ENCODE data around the gene TH.

Gene TH

DNA sequence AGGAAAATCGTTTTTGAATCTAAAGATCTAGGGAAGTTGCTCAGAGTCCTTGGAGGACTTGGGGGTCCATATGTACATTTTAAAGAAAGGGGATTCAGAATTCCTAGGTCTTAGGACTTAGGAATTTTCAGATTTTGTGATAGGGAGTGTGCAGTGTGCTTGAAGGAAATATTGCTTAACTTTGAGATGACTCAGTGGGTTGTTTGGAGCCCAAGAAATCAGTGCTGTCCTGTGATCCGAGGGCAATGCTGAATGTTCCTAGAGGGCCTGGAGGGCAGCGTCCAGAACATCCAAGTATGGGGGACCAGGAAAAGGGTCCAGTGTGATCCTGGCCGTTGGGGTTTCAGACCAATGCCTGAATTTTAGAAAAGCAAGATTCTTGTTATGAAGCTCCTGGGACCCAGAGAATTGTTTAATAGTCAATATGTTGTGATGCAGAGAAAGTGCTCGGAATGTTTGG is 29.3 kb downstream of the TH start:
- DNase-seq = no peak

GRCh38 chr11:2140411-2141400 is 30.9 kb downstream of the TH start:
- DNase-seq = no peak

DNA sequence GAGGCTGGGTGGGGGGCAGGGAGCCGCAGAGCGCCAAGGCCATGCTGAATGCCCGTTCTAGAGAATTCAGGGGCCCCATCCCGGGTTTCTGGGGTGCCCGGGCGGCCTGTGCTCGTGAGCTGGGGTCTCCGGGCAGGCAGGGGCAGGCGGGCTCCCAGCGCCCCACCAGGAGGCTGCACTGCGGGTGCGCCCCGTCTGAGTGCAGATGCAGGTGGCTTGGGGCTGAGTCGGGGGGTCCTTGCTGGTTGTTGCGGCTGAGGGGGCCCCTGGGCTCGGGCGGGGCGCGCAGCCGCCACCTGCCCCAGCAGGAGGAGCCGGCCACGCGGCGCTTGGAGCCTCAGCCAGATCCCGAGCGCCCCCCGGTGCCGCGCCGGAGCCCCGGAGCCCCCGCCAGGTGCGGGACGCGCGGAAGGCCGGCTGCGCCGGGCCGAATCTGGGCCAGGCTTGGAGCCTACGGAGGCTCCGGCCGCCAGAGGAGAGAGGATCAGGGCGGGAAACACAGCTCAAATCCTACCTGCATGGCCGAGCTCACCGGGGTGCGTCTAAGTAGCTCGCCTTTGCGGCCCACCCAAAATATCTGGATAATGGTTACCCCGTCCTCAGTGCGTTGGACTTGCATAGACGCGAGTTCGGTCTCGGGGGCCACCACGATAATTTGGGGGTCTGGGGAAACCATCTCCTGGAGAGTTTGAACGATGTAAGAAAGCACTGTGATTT is 31.8 kb downstream of the TH start:
- no peak for DNase-seq

GRCh38 chr11:2139123-2139521 is 32.5 kb downstream of the TH start, which contains the start of gene IGF2:
Gene IGF2 (minus strand): TSS chr11:2139389. CDS start chr11:2135523, 3,866 bp downstream.
- no peak for DNase-seq

DNA sequence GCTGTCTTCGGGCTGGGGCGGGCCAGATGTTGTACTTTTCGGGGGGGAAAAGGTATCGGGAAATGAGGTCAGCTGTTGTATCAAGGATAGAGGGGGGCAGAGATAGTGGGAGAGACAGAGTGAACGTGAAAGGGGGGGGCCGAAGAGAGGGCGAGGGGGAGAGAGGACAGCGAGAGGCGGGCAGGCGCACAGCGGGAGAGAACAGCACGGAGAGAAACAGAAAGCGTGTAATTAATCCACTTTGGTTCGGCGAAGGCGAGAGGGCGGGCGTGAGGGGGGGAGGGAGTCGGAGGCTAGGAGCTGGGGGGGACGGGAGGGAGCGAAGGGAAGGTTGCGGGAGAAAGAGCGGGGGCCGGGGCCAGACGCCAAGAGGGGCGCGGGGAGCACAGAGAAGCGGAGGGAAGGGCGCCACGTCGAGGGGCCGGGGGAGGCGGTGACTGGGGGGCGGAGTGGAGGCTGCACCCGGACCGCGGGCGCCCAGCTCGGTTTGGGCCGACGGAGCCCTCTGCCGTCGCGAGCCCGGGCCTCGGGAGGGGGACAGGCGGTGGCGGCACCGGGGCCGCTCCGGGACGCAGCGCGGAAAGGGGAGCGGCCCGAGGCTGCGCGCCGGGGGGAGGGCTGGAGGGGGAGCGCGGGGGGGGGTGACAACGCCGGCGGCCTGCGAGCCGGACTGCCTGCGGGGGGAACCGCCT is 33.0 kb downstream of the TH start:
- no peak for DNase-seq

DNA sequence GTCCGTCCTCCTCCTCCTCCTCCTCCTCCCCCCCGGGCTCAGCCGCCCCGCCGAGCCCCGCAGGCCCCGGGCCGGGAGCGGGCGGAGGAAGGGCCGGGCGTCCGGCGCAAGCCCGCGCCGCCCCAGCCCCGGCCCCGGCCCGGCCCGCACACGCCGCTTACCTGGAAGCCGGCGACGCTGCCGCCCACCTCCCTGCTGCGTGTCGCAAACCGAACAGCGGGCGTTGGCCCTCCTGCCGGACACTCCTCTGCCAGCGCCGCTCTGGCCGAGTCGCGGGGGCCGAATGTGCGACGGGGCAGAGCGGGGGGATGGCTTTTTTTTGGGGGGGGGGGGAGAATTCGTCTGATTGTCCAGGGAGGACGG is 33.6 kb downstream of the TH start:
- DNase-seq = no peak

- peak; percentile 49 for DNase-seq
These were observed 34.2 kb downstream of the TH start for GRCh38 chr11:2137202-2138067.

DNA sequence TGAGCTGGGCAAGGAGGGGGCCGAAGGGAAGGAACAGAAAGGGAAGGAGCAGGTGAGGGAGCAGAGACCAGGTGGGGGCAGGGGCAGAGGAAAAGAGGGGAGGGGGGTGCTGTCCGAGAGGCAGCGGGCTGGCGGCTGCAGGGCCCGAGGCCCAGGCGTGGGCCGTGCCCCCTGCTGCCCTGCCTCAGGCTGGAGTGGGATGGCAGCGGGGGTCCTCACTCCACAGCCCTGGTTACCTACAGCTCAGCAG is 34.7 kb downstream of the TH start:
- no peak for DNase-seq

DNA sequence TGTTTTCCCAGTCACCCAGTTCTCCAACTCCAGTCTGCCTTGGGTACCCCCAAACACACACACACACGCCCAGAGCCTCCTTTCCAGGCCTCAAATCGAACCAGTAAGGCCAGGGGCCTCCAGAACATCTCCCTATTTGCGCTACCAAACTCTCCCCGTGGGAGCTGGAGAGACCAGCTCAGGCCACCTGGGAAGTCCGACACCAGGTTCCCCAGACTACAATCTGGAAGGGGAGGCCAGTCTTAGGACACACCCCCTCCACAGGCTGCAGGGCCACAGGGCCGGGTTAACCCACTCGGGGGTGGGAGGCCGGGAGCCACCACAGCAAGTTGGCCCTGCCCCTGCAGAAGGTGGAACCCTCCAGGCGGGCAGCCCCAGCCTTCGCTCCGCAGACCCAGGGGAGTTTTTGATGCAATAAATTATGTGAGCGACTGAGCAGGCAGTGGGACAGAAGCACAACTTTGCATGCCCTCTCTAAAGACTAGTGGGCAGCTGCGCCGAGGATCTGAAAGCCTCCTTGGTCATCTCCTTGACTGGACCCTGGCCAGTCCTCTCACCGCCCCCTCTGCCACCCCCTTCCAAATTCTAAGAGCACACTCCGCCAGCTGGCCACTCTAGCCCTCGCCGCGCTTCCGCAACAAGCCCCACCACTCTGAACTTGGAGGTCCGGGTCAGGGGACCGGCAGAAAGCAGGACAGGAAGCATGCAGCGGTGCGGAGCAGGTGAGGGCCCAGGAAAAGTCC is 35.2 kb downstream of the TH start:
- no peak for DNase-seq

DNA sequence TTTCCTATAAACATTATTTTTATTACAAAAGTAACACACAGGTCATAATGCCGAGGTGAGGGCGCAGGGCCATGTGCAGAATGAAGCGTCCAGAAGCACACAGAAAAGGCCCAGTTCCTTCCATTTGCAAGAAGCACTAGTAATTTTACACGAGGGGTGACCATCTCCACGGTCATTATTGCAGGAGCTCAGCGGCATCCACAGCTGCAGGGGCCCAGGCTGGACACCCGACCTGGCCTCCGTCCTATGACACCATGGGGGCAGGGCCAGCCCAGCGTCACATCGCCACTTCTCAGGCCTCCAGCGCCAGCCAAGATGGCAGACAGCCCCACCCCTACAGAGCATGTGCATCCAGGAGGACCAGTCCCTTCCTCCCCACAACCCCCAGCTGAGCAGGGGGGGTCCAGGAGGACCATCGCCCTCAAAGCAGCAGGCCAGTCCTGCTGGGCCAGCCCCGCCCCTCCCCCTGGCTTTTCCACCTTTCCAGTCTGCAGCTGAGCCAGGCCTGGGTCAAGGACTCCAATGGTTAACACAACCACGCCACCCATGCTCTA is 35.9 kb downstream of the TH start:
- no peak for DNase-seq

GRCh38 chr11:2135018-2135569 is 36.5 kb downstream of the TH start:
- no peak for DNase-seq

DNA sequence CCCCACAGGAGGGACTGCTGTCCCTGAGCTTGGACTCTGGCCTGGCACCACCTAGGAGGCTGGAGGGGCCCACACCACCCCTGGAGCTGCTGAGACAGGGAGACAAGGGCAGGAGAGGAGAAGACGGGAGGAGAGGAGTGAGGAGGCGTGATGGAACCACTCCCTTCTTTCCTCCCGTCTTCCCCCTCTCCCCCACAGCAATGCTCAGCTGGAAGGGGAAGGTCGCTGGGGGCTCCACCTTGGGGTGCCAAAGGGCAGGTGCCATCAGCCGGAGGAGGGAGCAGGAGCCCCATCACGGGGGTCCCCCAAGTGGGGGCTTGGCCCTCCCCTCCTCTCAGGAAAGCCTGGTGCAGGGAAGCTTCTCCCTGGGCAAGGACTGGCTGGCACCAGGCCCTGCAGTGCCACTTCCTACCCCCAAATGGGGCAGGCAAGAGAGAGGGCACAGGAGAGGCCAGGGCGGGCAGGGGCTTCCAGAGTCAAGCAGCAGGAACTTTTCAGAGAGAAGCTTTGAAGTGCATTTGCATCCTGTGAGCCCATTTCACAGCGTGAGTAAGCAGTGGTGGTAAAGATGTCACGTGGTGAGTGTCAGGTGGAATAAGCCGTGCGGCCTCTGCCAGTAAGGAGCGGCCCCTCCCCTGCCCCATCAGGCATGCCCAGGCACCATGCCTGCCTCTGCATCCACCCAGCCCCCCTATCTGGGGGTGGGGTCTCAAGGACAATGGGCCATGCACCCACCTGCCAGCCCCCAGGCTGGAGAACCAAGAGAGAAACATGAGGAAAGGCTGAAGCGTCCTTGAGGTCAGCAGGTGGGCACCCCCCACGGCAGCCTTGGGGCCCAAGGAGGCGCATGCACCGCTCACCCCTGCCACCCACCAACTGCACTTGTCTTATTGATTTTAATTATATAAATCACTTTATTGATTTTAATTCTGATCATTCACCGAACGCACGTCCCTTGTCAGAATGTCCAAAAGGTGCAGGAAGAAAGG is 37.3 kb downstream of the TH start:
- DNase-seq = no peak

- DNase-seq = no peak
These were observed 38.2 kb downstream of the TH start for GRCh38 chr11:2133241-2134021.

DNA sequence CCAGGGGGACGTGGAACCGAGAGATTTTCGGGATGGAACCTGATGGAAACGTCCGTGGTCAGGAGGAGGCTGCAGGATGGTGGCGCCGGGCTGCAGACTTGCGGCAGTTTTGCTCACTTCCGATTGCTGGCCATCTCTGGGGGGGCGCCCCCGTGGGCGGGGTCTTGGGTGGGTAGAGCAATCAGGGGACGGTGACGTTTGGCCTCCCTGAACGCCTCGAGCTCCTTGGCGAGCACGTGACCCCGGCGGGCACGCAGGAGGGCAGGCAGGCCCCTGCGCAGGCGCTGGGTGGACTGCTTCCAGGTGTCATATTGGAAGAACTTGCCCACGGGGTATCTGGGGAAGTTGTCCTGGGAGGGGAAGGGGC is 38.8 kb downstream of the TH start:
- DNase-seq = no peak

- no peak for DNase-seq
These were observed 39.4 kb downstream of the TH start for GRCh38 chr11:2132246-2132645.

- no peak for DNase-seq
These were observed 40.0 kb downstream of the TH start for GRCh38 chr11:2131371-2132236.

GRCh38 chr11:2130881-2131352 is 40.7 kb downstream of the TH start:
- no peak for DNase-seq
